Mucosa of stomach (tissue), 1 donor: ENCODE data around the gene WDFY1.

Source experiments
- H3K27me3 ChIP-seq: one replicate; pipeline ENCODE4 v1.7.0; 2013; ENCODE audit warnings: mild to moderate bottlenecking, low read length; ENCODE audit not compliant: control insufficient read depth, insufficient read depth
- H3K36me3 ChIP-seq: one replicate; pipeline ENCODE4 v1.7.0; 2013; ENCODE audit warnings: low read length; ENCODE audit not compliant: control insufficient read depth, insufficient read depth
- H3K4me1 ChIP-seq: one replicate; pipeline ENCODE4 v1.7.0; 2013; ENCODE audit warnings: mild to moderate bottlenecking, low read length; ENCODE audit not compliant: control insufficient read depth, insufficient read depth
- H3K4me3 ChIP-seq: one replicate; pipeline ENCODE4 v1.7.0; 2013; ENCODE audit warnings: low read length
- H3K9ac ChIP-seq: one replicate; pipeline ENCODE4 v1.7.0; 2013; ENCODE audit warnings: mild to moderate bottlenecking, low read length, moderate library complexity
- H3K9me3 ChIP-seq: one replicate; pipeline ENCODE4 v1.7.0; 2013; ENCODE audit warnings: mild to moderate bottlenecking, low read length, moderate library complexity; ENCODE audit not compliant: control insufficient read depth
- donor health status: Pancreatic carcinoma.

Gene WDFY1

GRCh38 chr2:223976635-223977226 lies 31.6 kb upstream of the WDFY1 start:
- Histone ChIP-seq H3K4me1 (no peaks in the 10 kb centered on the region), H3K27me3 (no peaks in the 10 kb centered on the region), H3K9ac (no peak overlapping the region), H3K9me3 (no peaks in the 10 kb centered on the region), H3K4me3 (no peak overlapping the region), H3K36me3 (no peaks in the 10 kb centered on the region)

GRCh38 chr2:223973606-223974005 lies 28.5 kb upstream of the WDFY1 start:
- H3K9ac ChIP-seq = no peak overlapping the region
- H3K36me3 ChIP-seq = no peaks in the 10 kb centered on the region

GRCh38 chr2:223972656-223973102 lies 27.5 kb upstream of the WDFY1 start:
- no peaks in the 10 kb centered on the region for H3K4me1 ChIP-seq
- no peaks in the 10 kb centered on the region for H3K9me3 ChIP-seq
- no peaks in the 10 kb centered on the region for H3K36me3 ChIP-seq
- no peak overlapping the region for H3K9ac ChIP-seq
- no peak overlapping the region for H3K4me3 ChIP-seq
- no peaks in the 10 kb centered on the region for H3K27me3 ChIP-seq

More at GRCh38 chr2:223973606-223974005, 28.5 kb upstream of the WDFY1 start:
- no peaks in the 10 kb centered on the region for H3K4me1 ChIP-seq
- no peaks in the 10 kb centered on the region for H3K27me3 ChIP-seq
- H3K4me3 ChIP-seq = no peak overlapping the region
- H3K9me3 ChIP-seq = no peaks in the 10 kb centered on the region

- Histone ChIP-seq H3K9me3 (no peaks in the 10 kb centered on the region), H3K27me3 (no peaks in the 10 kb centered on the region), H3K4me1 (no peaks in the 10 kb centered on the region), H3K36me3 (no peaks in the 10 kb centered on the region), H3K9ac (no peak overlapping the region), H3K4me3 (no peak overlapping the region)
Observed at GRCh38 chr2:223971731-223972130, 26.6 kb upstream of the WDFY1 start.

GRCh38 chr2:223970343-223971128 lies 25.4 kb upstream of the WDFY1 start:
- no peaks in the 10 kb centered on the region for H3K9me3 ChIP-seq
- H3K4me1 ChIP-seq = no peaks in the 10 kb centered on the region
- no peaks in the 10 kb centered on the region for H3K36me3 ChIP-seq
- no peak overlapping the region for H3K4me3 ChIP-seq
- H3K9ac ChIP-seq = no peak overlapping the region
- H3K27me3 ChIP-seq = no peaks in the 10 kb centered on the region

GRCh38 chr2:223969856-223970255 lies 24.7 kb upstream of the WDFY1 start:
- no peak overlapping the region for H3K4me3 ChIP-seq
- H3K9ac ChIP-seq = no peak overlapping the region
- H3K4me1 ChIP-seq = no peaks in the 10 kb centered on the region
- H3K9me3 ChIP-seq = no peaks in the 10 kb centered on the region
- no peaks in the 10 kb centered on the region for H3K27me3 ChIP-seq
- H3K36me3 ChIP-seq = no peaks in the 10 kb centered on the region

GRCh38 chr2:223969315-223969714 lies 24.2 kb upstream of the WDFY1 start:
- no peaks in the 10 kb centered on the region for H3K36me3 ChIP-seq
- H3K27me3 ChIP-seq = no peaks in the 10 kb centered on the region
- H3K9ac ChIP-seq = no peak overlapping the region
- no peaks in the 10 kb centered on the region for H3K9me3 ChIP-seq
- H3K4me3 ChIP-seq = no peak overlapping the region
- no peaks in the 10 kb centered on the region for H3K4me1 ChIP-seq

GRCh38 chr2:223967981-223968380 lies 22.8 kb upstream of the WDFY1 start:
- Histone ChIP-seq H3K4me1 (no peaks in the 10 kb centered on the region), H3K4me3 (no peak overlapping the region), H3K9me3 (no peaks in the 10 kb centered on the region), H3K36me3 (no peaks in the 10 kb centered on the region), H3K27me3 (no peaks in the 10 kb centered on the region), H3K9ac (no peak overlapping the region)

- Histone ChIP-seq H3K27me3 (no peaks in the 10 kb centered on the region), H3K9me3 (no peaks in the 10 kb centered on the region), H3K36me3 (no peaks in the 10 kb centered on the region), H3K4me3 (no peak overlapping the region), H3K4me1 (peaks cover 13% of the 10 kb centered on the region), H3K9ac (no peak overlapping the region)
Observed at GRCh38 chr2:223959688-223960087, 14.6 kb upstream of the WDFY1 start.

GRCh38 chr2:223957092-223957851 lies 12.1 kb upstream of the WDFY1 start, which contains the start of gene MRPL44:
Gene MRPL44 (plus strand): TSS chr2:223957463. CDS start chr2:223957473, 10 bp downstream.
- peak within 1 kb of the TSS; percentile 53 for H3K4me3 ChIP-seq
- H3K27me3 ChIP-seq = no peaks in the 10 kb centered on the region
- peak within 1 kb of the TSS; percentile 83 for H3K9ac ChIP-seq
- H3K9me3 ChIP-seq = no peaks in the 10 kb centered on the region
- no peaks in the 10 kb centered on the region for H3K36me3 ChIP-seq
- H3K4me1 ChIP-seq = peaks cover 13% of the 10 kb centered on the region

GRCh38 chr2:223956300-223956699 lies 11.2 kb upstream of the WDFY1 start:
- Histone ChIP-seq H3K36me3 (no peaks in the 10 kb centered on the region), H3K4me3 (no peak overlapping the region), H3K9ac (peak overlapping the region; percentile 83), H3K4me1 (peaks cover 13% of the 10 kb centered on the region), H3K9me3 (no peaks in the 10 kb centered on the region), H3K27me3 (no peaks in the 10 kb centered on the region)

GRCh38 chr2:223954401-223954800 lies 9.3 kb upstream of the WDFY1 start:
- no peak overlapping the region for H3K4me3 ChIP-seq
- H3K9me3 ChIP-seq = no peaks in the 10 kb centered on the region
- H3K27me3 ChIP-seq = no peaks in the 10 kb centered on the region
- peaks cover under 1% of the 10 kb centered on the region for H3K4me1 ChIP-seq
- no peaks in the 10 kb centered on the region for H3K36me3 ChIP-seq
- no peak overlapping the region for H3K9ac ChIP-seq
